ENCODE data around the gene TRIM67.

Gene TRIM67

DNA sequence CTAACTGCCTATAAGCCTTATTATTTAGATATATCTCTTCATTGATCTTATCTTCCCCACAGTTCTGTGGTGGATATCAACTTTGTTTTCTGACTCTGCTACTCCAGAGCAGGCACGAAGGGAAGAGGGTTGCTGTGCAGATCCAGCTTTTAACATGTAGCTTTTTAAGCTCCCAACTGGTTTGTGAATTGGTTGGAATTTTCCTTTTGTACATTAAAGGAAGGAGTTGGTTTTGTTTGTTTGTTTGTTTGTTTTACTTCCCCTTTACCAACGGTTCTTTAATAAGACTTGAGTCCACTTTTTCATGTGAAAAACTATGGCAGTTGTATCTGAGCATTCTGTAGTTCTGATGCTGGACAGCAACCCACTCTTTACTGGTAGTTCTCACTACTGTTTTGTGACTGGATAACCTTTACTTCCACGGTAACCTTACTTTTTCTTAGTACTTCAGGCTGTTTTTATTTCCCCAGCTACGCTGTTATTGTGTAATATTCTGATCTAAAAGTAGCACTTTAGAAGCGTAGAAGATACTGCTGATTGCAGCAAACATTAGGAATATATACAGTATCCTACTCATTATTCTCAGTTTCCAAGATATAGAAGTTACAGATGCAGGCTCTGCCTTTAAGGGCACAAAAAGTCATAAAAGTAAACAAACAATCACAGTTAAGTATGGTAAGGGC lies 80.8 kb downstream of the TRIM67 start:
- Histone ChIP-seq H3K36me3 (ENCODE audit: control insufficient read depth in 2 of 2, insufficient read depth in 1 of 2, low read length in 2 of 2) (peaks cover 9 to 20% of the 10 kb centered on the region in 2 experiments), H3K4me1 (ENCODE audit: control insufficient read depth, insufficient read depth, low read length) (peaks cover 15% of the 10 kb centered on the region), H3K9me3 (ENCODE audit: control insufficient read depth, insufficient read depth, low read depth, low read length) (no peaks in the 10 kb centered on the region), H3K27ac (ENCODE audit: extremely low read depth, low read depth, low read length) (no peak overlapping the region), H3K4me3 (ENCODE audit: low read depth, low read length) (peak overlapping the region; percentile 62; the same call in 1 of the 2 replicates)
- POLR2A ChIA-PET, result interaction anchor here (1.1 to 2.6 kb wide), 3 partner anchors 7 to 601 kb away, joined by 3 to 17 read pairs (median 3); partner anchors contain the start of genes EXOC8 and SPRTN
- CTCF ChIA-PET, result interaction anchor here (0.6 to 1.1 kb wide), 4 partner anchors 10 to 444 kb away, joined by 3 to 4 read pairs (median 3); no protein-coding TSS in a partner anchor
- TF ChIP-seq ZNF600 (tag by site-specific recombination; IDR thresholded peaks at IDR 0.05) (peak; percentile 85; the same call in 1 of the 2 replicates), OSR2 (tag by site-specific recombination; IDR thresholded peaks at IDR 0.05) (0 out of 2 replicates have a peak, but pooled peaks have one; percentile 8), ZBTB21 (tag by site-specific recombination; IDR thresholded peaks at IDR 0.05) (no peak), ZNF394 (tag by site-specific recombination; IDR thresholded peaks at IDR 0.05; ENCODE audit: borderline replicate concordance) (0 out of 2 replicates have a peak, but pooled peaks have one; percentile 1), WT1 (tag by site-specific recombination; IDR thresholded peaks at IDR 0.05) (0 out of 2 replicates have a peak, but pooled peaks have one; percentile 11), ZFP37 (tag by site-specific recombination; IDR thresholded peaks at IDR 0.05) (no peak)
- TF ChIP-seq, protein P1, sequence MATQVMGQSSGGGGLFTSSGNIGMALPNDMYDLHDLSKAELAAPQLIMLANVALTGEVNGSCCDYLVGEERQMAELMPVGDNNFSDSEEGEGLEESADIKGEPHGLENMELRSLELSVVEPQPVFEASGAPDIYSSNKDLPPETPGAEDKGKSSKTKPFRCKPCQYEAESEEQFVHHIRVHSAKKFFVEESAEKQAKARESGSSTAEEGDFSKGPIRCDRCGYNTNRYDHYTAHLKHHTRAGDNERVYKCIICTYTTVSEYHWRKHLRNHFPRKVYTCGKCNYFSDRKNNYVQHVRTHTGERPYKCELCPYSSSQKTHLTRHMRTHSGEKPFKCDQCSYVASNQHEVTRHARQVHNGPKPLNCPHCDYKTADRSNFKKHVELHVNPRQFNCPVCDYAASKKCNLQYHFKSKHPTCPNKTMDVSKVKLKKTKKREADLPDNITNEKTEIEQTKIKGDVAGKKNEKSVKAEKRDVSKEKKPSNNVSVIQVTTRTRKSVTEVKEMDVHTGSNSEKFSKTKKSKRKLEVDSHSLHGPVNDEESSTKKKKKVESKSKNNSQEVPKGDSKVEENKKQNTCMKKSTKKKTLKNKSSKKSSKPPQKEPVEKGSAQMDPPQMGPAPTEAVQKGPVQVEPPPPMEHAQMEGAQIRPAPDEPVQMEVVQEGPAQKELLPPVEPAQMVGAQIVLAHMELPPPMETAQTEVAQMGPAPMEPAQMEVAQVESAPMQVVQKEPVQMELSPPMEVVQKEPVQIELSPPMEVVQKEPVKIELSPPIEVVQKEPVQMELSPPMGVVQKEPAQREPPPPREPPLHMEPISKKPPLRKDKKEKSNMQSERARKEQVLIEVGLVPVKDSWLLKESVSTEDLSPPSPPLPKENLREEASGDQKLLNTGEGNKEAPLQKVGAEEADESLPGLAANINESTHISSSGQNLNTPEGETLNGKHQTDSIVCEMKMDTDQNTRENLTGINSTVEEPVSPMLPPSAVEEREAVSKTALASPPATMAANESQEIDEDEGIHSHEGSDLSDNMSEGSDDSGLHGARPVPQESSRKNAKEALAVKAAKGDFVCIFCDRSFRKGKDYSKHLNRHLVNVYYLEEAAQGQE (tag by site-specific recombination; IDR thresholded peaks at IDR 0.05), result peak; percentile 99
- TF ChIP-seq, protein P2, sequence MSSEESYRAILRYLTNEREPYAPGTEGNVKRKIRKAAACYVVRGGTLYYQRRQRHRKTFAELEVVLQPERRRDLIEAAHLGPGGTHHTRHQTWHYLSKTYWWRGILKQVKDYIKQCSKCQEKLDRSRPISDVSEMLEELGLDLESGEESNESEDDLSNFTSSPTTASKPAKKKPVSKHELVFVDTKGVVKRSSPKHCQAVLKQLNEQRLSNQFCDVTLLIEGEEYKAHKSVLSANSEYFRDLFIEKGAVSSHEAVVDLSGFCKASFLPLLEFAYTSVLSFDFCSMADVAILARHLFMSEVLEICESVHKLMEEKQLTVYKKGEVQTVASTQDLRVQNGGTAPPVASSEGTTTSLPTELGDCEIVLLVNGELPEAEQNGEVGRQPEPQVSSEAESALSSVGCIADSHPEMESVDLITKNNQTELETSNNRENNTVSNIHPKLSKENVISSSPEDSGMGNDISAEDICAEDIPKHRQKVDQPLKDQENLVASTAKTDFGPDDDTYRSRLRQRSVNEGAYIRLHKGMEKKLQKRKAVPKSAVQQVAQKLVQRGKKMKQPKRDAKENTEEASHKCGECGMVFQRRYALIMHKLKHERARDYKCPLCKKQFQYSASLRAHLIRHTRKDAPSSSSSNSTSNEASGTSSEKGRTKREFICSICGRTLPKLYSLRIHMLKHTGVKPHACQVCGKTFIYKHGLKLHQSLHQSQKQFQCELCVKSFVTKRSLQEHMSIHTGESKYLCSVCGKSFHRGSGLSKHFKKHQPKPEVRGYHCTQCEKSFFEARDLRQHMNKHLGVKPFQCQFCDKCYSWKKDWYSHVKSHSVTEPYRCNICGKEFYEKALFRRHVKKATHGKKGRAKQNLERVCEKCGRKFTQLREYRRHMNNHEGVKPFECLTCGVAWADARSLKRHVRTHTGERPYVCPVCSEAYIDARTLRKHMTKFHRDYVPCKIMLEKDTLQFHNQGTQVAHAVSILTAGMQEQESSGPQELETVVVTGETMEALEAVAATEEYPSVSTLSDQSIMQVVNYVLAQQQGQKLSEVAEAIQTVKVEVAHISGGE (tag by site-specific recombination; conservative IDR thresholded peaks at IDR 0.05; ENCODE audit: low read depth), result no peak
- TF ChIP-seq, protein P3, sequence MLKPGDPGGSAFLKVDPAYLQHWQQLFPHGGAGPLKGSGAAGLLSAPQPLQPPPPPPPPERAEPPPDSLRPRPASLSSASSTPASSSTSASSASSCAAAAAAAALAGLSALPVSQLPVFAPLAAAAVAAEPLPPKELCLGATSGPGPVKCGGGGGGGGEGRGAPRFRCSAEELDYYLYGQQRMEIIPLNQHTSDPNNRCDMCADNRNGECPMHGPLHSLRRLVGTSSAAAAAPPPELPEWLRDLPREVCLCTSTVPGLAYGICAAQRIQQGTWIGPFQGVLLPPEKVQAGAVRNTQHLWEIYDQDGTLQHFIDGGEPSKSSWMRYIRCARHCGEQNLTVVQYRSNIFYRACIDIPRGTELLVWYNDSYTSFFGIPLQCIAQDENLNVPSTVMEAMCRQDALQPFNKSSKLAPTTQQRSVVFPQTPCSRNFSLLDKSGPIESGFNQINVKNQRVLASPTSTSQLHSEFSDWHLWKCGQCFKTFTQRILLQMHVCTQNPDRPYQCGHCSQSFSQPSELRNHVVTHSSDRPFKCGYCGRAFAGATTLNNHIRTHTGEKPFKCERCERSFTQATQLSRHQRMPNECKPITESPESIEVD (tag by site-specific recombination; IDR thresholded peaks at IDR 0.05), result peak; percentile 20; the same call in 1 of the 2 replicates

- no peak overlapping the region for H3K27ac ChIP-seq (ENCODE audit: extremely low read depth, low read depth, low read length)
- peak; percentile 72 for TF ChIP-seq PRDM10 (tag by site-specific recombination; IDR thresholded peaks at IDR 0.05)
- TF ChIP-seq HIC1 (tag by site-specific recombination; IDR thresholded peaks at IDR 0.05), result no peak
- ChIA-PET CTCF (interaction anchor here (0.6 kb wide), 1 partner anchor 10 kb away, joined by 3 read pairs; no protein-coding TSS in a partner anchor), POLR2A (no interaction called here)
- no peaks in the 10 kb centered on the region for H3K9me3 ChIP-seq (ENCODE audit: control insufficient read depth, insufficient read depth, low read depth, low read length)
- peaks cover 19 to 32% of the 10 kb centered on the region in 2 experiments for H3K36me3 ChIP-seq (ENCODE audit: control insufficient read depth in 2 of 2, insufficient read depth in 1 of 2, low read length in 2 of 2)
- H3K4me1 ChIP-seq (ENCODE audit: control insufficient read depth, insufficient read depth, low read length), result no peaks in the 10 kb centered on the region
- H3K4me3 ChIP-seq (ENCODE audit: low read depth, low read length), result no peak overlapping the region
These were observed 86.9 kb downstream of the TRIM67 start for GRCh38 chr1:231248778-231249177.
